GM12873 (cell line): Measurements from ENCODE around the gene ARID4B.

Source experiments
- CTCF ChIP-seq: IDR thresholded peaks from 2 replicates; pipeline ENCODE4 v1.5.1; 2012; ENCODE audit warnings: low read depth, mild to moderate bottlenecking, moderate library complexity, low read length, control low read depth; ENCODE audit not compliant: insufficient read depth; ENCODE audit errors: missing control alignments

The ARID4B gene

GRCh38 chr1:235315735-235316134 lies 12.2 kb downstream of the ARID4B start:
- TF ChIP-seq CTCF, result peak; percentile 20

GRCh38 chr1:235315173-235315572 lies 12.8 kb downstream of the ARID4B start:
- TF ChIP-seq CTCF, result no peak

GRCh38 chr1:235313931-235314678 lies 13.9 kb downstream of the ARID4B start:
- no peak for TF ChIP-seq CTCF

GRCh38 chr1:235313262-235313661 lies 14.7 kb downstream of the ARID4B start:
- TF ChIP-seq CTCF, result no peak

GRCh38 chr1:235307158-235308124 lies 20.5 kb downstream of the ARID4B start:
- TF ChIP-seq CTCF, result no peak

- TF ChIP-seq CTCF, result no peak
Observed at GRCh38 chr1:235304549-235305451, 23.2 kb downstream of the ARID4B start.

GRCh38 chr1:235302143-235302542 lies 25.8 kb downstream of the ARID4B start:
- no peak for TF ChIP-seq CTCF
